CD8-positive, alpha-beta memory T cell (primary cell): ENCODE results near the gene NLGN1. TPM values are rescaled to one million over a fixed set of nuclear protein-coding genes. Genes with fewer than 3 reads are reported as not detected.
"Not testable (repeated sequence)": the region's sequence is repeated elsewhere in the genome, so short reads cannot be mapped to it uniquely, and the experiment has no call there.

Experiments used
- CTCF ChIA-PET: fragments of 350-600 bp; sonication (Branson Sonifier 250); formaldehyde crosslinking; loops from one replicate; lab custom pipeline; 2021; ENCODE audit warnings: antibody characterized with exemption; lab: Charles Lee
- POLR2A ChIA-PET: fragments of 350-600 bp; sonication (Branson Sonifier 250); formaldehyde crosslinking; loops from one replicate; lab custom pipeline; 2021; ENCODE audit warnings: antibody characterized with exemption; lab: Charles Lee
- DNase-seq, 5 donors: peaks; one replicate each; pipeline versions ENCODE4 v3.0.0 to v3.0.0-alpha.2; 2020 to 2022; ENCODE audit warnings: mixed read lengths in 1 of 5
- H3K27ac ChIP-seq: one replicate; pipeline ENCODE4 v1.7.0; 2013; ENCODE audit warnings: low read depth, mild to moderate bottlenecking, low read length, moderate library complexity
- H3K27me3 ChIP-seq: 2 replicates; pipeline ENCODE4 v1.7.0; 2013; ENCODE audit warnings: low read length, mild to moderate bottlenecking; ENCODE audit not compliant: insufficient read depth, poor library complexity, severe bottlenecking
- H3K36me3 ChIP-seq: 2 replicates; pipeline ENCODE4 v1.7.0; 2013; ENCODE audit warnings: mild to moderate bottlenecking, low read length, moderate library complexity; ENCODE audit not compliant: insufficient read depth
- H3K4me1 ChIP-seq: 2 replicates; pipeline ENCODE4 v1.7.0; 2013; ENCODE audit warnings: mild to moderate bottlenecking, low read length, moderate library complexity; ENCODE audit not compliant: insufficient read depth
- H3K4me3 ChIP-seq: 2 replicates; pipeline ENCODE4 v1.7.0; 2013; ENCODE audit warnings: mild to moderate bottlenecking, low read length
- H3K9me3 ChIP-seq: 2 replicates; pipeline ENCODE4 v1.7.0; 2013; ENCODE audit warnings: mild to moderate bottlenecking, low read length
- H3K27ac Mint-ChIP-seq, 8 donors: one replicate each; pipeline ENCODE4 v1.8.0; 2020 to 2021; ENCODE audit warnings: mixed read lengths in 8 of 8, mild to moderate bottlenecking in 6 of 8, inconsistent platforms in 3 of 8, moderate library complexity in 3 of 8
- H3K27me3 Mint-ChIP-seq, 2 donors: one replicate each; pipeline ENCODE4 v1.8.0; 2020 to 2021; ENCODE audit warnings: mixed read lengths in 2 of 2, mild to moderate bottlenecking in 1 of 2, moderate library complexity in 1 of 2
- H3K36me3 Mint-ChIP-seq, 3 donors: one replicate each; pipeline ENCODE4 v1.8.0; 2020 to 2021; ENCODE audit warnings: mixed read lengths in 3 of 3, inconsistent platforms in 1 of 3, mild to moderate bottlenecking in 1 of 3
- H3K4me1 Mint-ChIP-seq, 3 donors: one replicate each; pipeline ENCODE4 v1.8.0; 2020 to 2021; ENCODE audit warnings: mixed read lengths in 3 of 3, inconsistent platforms in 1 of 3, mild to moderate bottlenecking in 1 of 3
- H3K4me3 Mint-ChIP-seq, 7 donors: one replicate each; pipeline ENCODE4 v1.8.0; 2020 to 2021; ENCODE audit warnings: mixed read lengths in 7 of 7, mild to moderate bottlenecking in 6 of 7, moderate library complexity in 4 of 7, inconsistent platforms in 2 of 7
- H3K9me3 Mint-ChIP-seq, 5 donors: one replicate each; pipeline ENCODE4 v1.8.0; 2020 to 2022; ENCODE audit warnings: mixed read lengths in 5 of 5, mild to moderate bottlenecking in 3 of 5, moderate library complexity in 2 of 5, inconsistent platforms in 1 of 5
- polyA plus RNA-seq: library from polyadenylated mRNA; unstranded; fragments of 300-500 nt; fragmentation: Illumina TruSeq; gene quantifications from one replicate; pipeline ENCODE4 v1.2.3, GENCODE V29; 2021
- total RNA-seq, 2 experiments: library from RNA; stranded (reverse); gene quantifications; one replicate each; pipeline ENCODE4 v1.2.3, GENCODE V29; 2021

Gene NLGN1
- total and polyA plus RNA-seq, 3 experiments from 2014 or later = not detected

DNA sequence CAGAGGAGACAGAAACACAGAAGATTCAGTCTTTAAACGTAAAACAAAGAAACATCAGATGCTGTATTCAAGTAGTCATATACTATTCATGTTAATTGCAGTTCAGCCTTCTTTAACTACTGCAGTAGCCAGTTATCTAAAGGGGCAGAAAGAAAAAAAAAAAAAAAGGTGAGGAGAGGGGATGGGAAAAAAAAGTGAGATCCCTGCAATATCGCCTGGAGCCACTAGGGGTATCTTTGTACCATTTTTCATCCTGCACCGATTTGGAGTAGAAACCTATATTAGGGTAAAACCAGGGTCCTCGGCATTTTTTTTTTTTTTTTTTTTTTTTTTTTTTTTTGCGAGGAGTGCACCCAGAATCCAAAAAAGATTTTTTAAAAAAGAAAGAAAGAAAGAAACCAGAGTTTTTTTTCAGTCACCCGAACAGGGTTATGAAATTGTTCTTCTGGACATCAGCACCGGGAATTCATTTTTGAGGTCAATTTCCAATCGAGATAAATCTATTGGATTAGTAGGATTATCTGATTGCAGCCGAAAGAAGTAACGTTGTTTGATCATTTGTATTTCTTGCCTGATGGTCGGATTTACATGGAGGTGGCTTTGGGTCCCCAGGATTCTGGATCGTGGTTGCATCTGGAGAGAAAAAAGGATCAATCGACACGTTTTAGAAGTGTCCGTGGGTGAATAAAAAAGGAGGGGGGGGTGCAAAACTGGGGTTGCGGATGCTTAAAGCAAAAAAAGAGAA lies 186.7 kb downstream of the NLGN1 start:
- CTCF ChIA-PET = no interaction called here
- Mint-ChIP-seq H3K27ac (no peak overlapping the region), H3K9me3 (peaks cover under 1 to 10% (median 6%) of the 10 kb centered on the region in 5 donors)

DNA sequence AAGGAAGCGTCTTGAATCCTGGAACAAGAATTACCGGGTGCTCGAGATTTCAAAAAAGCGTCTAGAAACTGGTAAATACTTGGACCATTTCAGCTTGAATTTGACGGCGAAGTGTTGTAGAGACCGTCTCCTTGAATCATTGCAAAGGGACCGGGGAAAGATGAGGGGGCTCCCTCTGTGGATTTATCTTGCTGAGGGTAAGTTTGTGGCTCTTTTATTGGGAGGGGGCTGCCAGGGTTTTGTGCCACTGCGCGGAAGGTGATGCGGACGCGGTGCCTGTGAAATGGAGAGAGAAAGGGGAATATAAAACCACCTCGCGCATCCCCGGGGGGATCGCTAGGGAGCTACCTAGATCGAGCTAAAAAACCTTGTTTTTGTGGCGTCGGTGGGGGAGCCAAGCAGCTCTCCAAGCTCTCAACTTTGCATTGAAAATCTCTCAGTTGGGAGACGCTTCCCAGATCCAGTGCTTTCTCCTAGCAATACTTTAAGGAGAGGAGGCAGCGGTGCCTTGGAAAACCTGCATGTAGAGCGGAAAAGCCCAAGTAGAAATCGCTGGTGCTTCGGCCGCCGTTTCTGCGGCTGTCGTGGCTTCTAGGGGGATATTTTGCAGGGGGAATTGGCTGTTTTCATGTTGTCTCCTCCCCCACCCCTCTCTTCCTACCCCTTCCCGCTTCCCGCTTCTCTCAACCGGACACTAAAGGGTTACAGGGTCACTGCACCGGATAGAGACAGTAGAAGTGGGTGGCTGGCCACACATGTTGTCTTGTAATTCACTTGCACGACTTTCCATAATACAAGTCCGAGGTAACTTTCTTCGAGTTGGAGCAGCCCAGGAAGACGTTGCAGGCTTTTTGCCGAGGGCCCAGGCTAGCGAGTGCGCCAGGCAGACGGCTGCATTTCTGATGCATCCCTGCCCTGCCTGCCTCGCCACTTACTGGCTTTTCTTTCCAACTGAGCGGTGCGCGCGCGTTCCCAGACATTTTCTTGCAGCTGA lies 187.6 kb downstream of the NLGN1 start:
- no peaks in the 10 kb centered on the region for H3K36me3 ChIP-seq
- Mint-ChIP-seq H3K27ac (no peak overlapping the region), H3K27me3 (peaks cover 4 to 13% of the 10 kb centered on the region in 2 donors), H3K9me3 (peaks cover 2 to 8% (median 6%) of the 10 kb centered on the region in 5 donors), H3K4me3 (no peak overlapping the region), H3K4me1 (peaks cover 0 to 11% (median 3%) of the 10 kb centered on the region in 3 donors), H3K36me3 (no peaks in the 10 kb centered on the region)
- H3K4me1 ChIP-seq = no peaks in the 10 kb centered on the region
- ChIA-PET CTCF (no interaction called here), POLR2A (no interaction called here)
- no peaks in the 10 kb centered on the region for H3K27me3 ChIP-seq
- H3K27ac ChIP-seq = no peak overlapping the region
- no peak for DNase-seq
- no peak overlapping the region for H3K4me3 ChIP-seq
- no peaks in the 10 kb centered on the region for H3K9me3 ChIP-seq

More for the DNA sequence above, 186.7 kb downstream of the NLGN1 start:
- Histone ChIP-seq H3K4me1 (no peaks in the 10 kb centered on the region), H3K27ac (no peak overlapping the region), H3K4me3 (no peak overlapping the region), H3K36me3 (no peaks in the 10 kb centered on the region), H3K9me3 (no peaks in the 10 kb centered on the region), H3K27me3 (no peaks in the 10 kb centered on the region)
- Mint-ChIP-seq H3K27me3 (peaks cover 4 to 13% of the 10 kb centered on the region in 2 donors), H3K4me1 (peaks cover 0 to 11% (median 3%) of the 10 kb centered on the region in 3 donors), H3K4me3 (no peak overlapping the region), H3K36me3 (no peaks in the 10 kb centered on the region)
- no peak for DNase-seq
- POLR2A ChIA-PET = no interaction called here

GRCh38 chr3:173586166-173586565 lies 188.6 kb downstream of the NLGN1 start:
- Histone ChIP-seq H3K9me3 (no peaks in the 10 kb centered on the region), H3K27ac (no peak overlapping the region), H3K27me3 (no peaks in the 10 kb centered on the region), H3K4me1 (no peaks in the 10 kb centered on the region), H3K36me3 (no peaks in the 10 kb centered on the region), H3K4me3 (no peak overlapping the region)
- Mint-ChIP-seq H3K27ac (no peak overlapping the region), H3K36me3 (no peaks in the 10 kb centered on the region), H3K9me3 (peaks cover 2 to 7% (median 6%) of the 10 kb centered on the region in 5 donors), H3K4me3 (no peak overlapping the region), H3K4me1 (peaks cover 0 to 11% (median 3%) of the 10 kb centered on the region in 3 donors), H3K27me3 (peaks cover 4 to 13% of the 10 kb centered on the region in 2 donors)
- CTCF ChIA-PET = no interaction called here
- no peak for DNase-seq
- POLR2A ChIA-PET = no interaction called here

DNA sequence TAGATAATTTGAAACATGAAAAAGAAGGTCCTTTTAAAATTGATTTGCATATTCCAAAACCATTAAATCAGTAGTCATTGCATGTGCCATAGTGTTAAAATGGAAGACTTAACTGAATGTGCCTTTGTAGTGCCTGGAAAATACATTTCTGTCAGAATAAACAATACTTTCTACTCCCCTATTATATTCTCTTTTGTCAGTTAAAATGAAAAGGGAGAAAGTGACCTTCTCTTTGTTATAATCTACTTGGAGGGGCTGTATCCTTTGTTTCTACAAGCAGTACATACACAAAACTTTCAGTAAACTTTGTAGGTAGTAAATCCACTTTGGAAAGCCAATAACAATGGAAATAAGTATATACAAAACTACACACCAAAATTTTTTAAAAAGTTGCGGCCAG lies 189.5 kb downstream of the NLGN1 start:
- Mint-ChIP-seq H3K9me3 (peaks cover 4 to 7% (median 6%) of the 10 kb centered on the region in 5 donors), H3K4me1 (peaks cover 0 to 11% (median 3%) of the 10 kb centered on the region in 3 donors), H3K27me3 (peaks cover 4 to 13% of the 10 kb centered on the region in 2 donors), H3K36me3 (no peaks in the 10 kb centered on the region), H3K27ac (no peak overlapping the region), H3K4me3 (no peak overlapping the region)
- no peaks in the 10 kb centered on the region for H3K27me3 ChIP-seq
- no peaks in the 10 kb centered on the region for H3K36me3 ChIP-seq
- POLR2A ChIA-PET = no interaction called here
- no peaks in the 10 kb centered on the region for H3K4me1 ChIP-seq
- H3K9me3 ChIP-seq = no peaks in the 10 kb centered on the region
- CTCF ChIA-PET = interaction anchor here (1.2 kb wide), 1 partner anchor 10 kb away, joined by 3 read pairs; no protein-coding TSS in a partner anchor
- H3K4me3 ChIP-seq = no peak overlapping the region
- no peak for DNase-seq
- H3K27ac ChIP-seq = no peak overlapping the region

DNA sequence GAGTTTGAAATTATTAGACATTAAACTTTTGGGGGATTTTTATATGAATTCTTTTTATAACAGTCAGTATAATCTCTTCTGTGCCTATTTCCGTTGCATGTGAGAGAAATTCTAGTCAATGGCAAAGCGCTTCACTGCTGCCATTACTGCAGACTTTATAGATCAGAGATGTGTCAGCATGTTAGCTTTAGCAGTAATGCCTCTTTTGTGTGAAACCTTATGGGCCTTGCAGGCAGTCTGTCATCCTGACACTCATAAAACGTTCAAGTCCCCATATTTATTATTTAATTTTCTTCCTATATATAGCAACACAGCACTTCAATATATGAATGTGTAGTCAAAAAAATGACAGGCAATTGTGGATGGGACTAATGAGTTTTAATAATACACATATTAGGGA lies 191.0 kb downstream of the NLGN1 start:
- H3K4me3 ChIP-seq = no peak overlapping the region
- H3K9me3 Mint-ChIP-seq = peaks cover 6 to 12% (median 9%) of the 10 kb centered on the region in 5 donors
- H3K27me3 Mint-ChIP-seq = peaks cover 4 to 13% of the 10 kb centered on the region in 2 donors
- POLR2A ChIA-PET = no interaction called here
- no peaks in the 10 kb centered on the region for H3K36me3 Mint-ChIP-seq
- H3K4me1 ChIP-seq = no peaks in the 10 kb centered on the region
- H3K4me1 Mint-ChIP-seq = peaks cover 0 to 11% (median 3%) of the 10 kb centered on the region in 3 donors
- no peaks in the 10 kb centered on the region for H3K9me3 ChIP-seq
- no peaks in the 10 kb centered on the region for H3K36me3 ChIP-seq
- DNase-seq = no peak
- CTCF ChIA-PET = no interaction called here
- H3K27ac Mint-ChIP-seq = no peak overlapping the region
- H3K4me3 Mint-ChIP-seq = no peak overlapping the region
- no peak overlapping the region for H3K27ac ChIP-seq
- H3K27me3 ChIP-seq = no peaks in the 10 kb centered on the region

- POLR2A ChIA-PET = no interaction called here
Observed at GRCh38 chr3:173589116-173589515, 191.6 kb downstream of the NLGN1 start.

DNA sequence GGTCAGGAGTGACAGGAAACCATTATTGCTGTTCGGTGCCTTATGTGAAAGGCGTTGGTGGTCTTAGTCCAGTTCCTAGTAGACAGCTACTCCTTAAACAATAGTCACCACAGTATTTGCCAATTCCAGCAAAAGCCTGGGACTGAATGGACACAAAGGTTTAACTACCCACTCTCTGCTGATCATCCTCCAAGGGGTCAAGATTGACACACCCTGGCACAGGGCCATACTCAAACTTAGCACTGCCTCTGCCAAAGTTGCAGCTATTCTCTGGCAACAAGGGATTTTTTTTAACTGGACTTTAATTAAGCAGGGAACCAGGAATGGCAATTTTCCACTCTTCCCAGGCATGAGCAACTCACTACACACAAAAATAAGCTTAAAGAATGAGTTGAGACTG lies 193.9 kb downstream of the NLGN1 start:
- no peak for DNase-seq
- Mint-ChIP-seq H3K4me1 (no peaks in the 10 kb centered on the region), H3K36me3 (no peaks in the 10 kb centered on the region), H3K9me3 (peaks cover 0 to 12% (median 4%) of the 10 kb centered on the region in 5 donors), H3K4me3 (no peak overlapping the region), H3K27ac (no peak overlapping the region), H3K27me3 (no peaks in the 10 kb centered on the region)
- Histone ChIP-seq H3K36me3 (no peaks in the 10 kb centered on the region), H3K9me3 (no peaks in the 10 kb centered on the region), H3K4me1 (no peaks in the 10 kb centered on the region), H3K27ac (no peak overlapping the region), H3K4me3 (no peak overlapping the region), H3K27me3 (no peaks in the 10 kb centered on the region)
- CTCF ChIA-PET = no interaction called here
- POLR2A ChIA-PET = no interaction called here

More at GRCh38 chr3:173589116-173589515, 191.6 kb downstream of the NLGN1 start:
- H3K4me3 Mint-ChIP-seq = no peak overlapping the region
- no peaks in the 10 kb centered on the region for H3K36me3 Mint-ChIP-seq
- CTCF ChIA-PET = no interaction called here
- peaks cover 4 to 13% of the 10 kb centered on the region in 2 donors for H3K27me3 Mint-ChIP-seq
- Histone ChIP-seq H3K27ac (no peak overlapping the region), H3K27me3 (no peaks in the 10 kb centered on the region), H3K36me3 (no peaks in the 10 kb centered on the region), H3K4me3 (no peak overlapping the region), H3K9me3 (no peaks in the 10 kb centered on the region), H3K4me1 (no peaks in the 10 kb centered on the region)
- no peak overlapping the region for H3K27ac Mint-ChIP-seq
- H3K9me3 Mint-ChIP-seq = peaks cover 2 to 12% (median 8%) of the 10 kb centered on the region in 5 donors
- no peak for DNase-seq
- H3K4me1 Mint-ChIP-seq = peaks cover 0 to 11% (median 3%) of the 10 kb centered on the region in 3 donors

DNA sequence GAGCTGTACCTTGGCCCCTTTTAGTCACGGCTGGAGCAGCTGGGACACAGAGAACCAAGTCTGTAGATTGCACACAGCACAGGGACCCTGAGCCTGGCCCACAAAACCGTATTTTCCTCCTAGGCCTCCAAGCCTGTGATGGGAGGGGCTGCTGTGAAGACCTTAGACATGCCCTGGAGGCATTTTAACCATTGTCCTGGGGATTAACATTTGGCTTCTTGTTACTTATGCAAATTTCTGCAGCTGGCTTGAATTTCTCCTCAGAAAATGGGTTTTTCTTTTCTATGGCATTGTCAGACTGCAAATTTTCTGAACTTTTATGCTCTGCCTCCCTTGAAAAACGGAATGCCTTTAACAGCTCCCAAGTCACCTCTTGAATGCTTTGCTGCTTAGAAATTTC lies 197.3 kb downstream of the NLGN1 start:
- H3K4me3 Mint-ChIP-seq, CTCF ChIA-PET, H3K36me3 Mint-ChIP-seq, POLR2A ChIA-PET, H3K27ac Mint-ChIP-seq, H3K36me3 ChIP-seq, H3K4me1 Mint-ChIP-seq, H3K27me3 ChIP-seq, H3K27me3 Mint-ChIP-seq, H3K27ac ChIP-seq, H3K4me1 ChIP-seq, H3K9me3 ChIP-seq, H3K4me3 ChIP-seq, DNase-seq: not testable (repeated sequence)
- peaks cover 0 to 12% (median 4%) of the 10 kb centered on the region in 5 donors for H3K9me3 Mint-ChIP-seq
